Activated naive CD8-positive, alpha-beta T cell treated with anti-CD3 and anti-CD28 coated beads for 36 hours (primary cell): ENCODE results near the gene KAT2A. TPM values are rescaled to one million over a fixed set of nuclear protein-coding genes. Genes with fewer than 3 reads are reported as not detected.

ENCODE experiments used
- DNase-seq: peaks from one replicate; pipeline ENCODE4 v3.0.0; 2021
- H3K27ac Mint-ChIP-seq: one replicate; pipeline ENCODE4 v1.8.0; 2022; ENCODE audit warnings: mild to moderate bottlenecking, moderate library complexity, mixed read lengths
- H3K27me3 Mint-ChIP-seq: one replicate; pipeline ENCODE4 v1.8.0; 2022; ENCODE audit warnings: mild to moderate bottlenecking, mixed read lengths
- H3K36me3 Mint-ChIP-seq: one replicate; pipeline ENCODE4 v1.8.0; 2021; ENCODE audit warnings: mild to moderate bottlenecking, mixed read lengths
- H3K4me1 Mint-ChIP-seq: one replicate; pipeline ENCODE4 v1.8.0; 2021; ENCODE audit warnings: mixed read lengths
- H3K4me3 Mint-ChIP-seq: one replicate; pipeline ENCODE4 v1.8.0; 2022; ENCODE audit warnings: mild to moderate bottlenecking, moderate library complexity, mixed read lengths
- H3K9me3 Mint-ChIP-seq: one replicate; pipeline ENCODE4 v1.8.0; 2022; ENCODE audit warnings: mixed read lengths
- total RNA-seq, 2 experiments: library from RNA; stranded (reverse); gene quantifications; one replicate each; pipeline ENCODE4 v1.2.3, GENCODE V29; 2021

KAT2A gene
- total RNA-seq, 2 experiments from 2014 or later: 49.1 to 51.6 TPM

DNA sequence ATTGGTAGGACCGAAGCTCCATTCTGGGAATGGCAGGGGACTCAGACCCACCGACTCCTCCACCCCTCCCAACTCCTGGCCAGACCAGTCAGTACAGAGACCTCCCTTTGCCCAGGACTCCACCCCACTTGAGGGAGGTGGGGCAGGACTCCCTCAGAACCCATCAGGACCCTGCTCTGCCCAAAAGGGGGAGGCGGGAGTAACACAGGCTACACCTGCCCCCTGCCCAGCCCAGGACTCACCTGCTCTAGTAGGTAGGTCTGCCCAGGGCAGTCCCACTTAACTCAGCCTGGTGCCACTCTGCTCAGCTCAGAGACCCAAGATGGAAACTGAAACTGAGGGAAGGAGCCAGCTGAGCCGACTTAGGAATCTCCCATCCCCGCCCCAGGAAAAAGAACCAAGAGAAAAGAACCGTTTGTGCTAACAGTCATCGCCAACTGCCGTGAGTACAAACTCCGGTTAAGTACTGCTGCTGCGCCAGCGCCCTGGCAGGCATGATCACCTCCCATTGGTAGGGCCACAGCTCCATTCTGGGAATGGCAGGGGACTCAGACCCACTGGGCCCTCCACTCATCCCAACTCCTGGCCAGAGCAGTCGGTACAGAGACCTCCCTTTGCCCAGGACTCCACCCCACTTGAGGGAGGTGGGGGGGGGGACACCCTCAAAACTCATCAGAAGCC, 9.2 kb downstream of the KAT2A start:
- Mint-ChIP-seq H3K4me3 (peak overlapping the region; percentile 85), H3K36me3 (peaks cover 9% of the 10 kb centered on the region), H3K4me1 (peaks cover 30% of the 10 kb centered on the region), H3K9me3 (no peaks in the 10 kb centered on the region), H3K27ac (peak overlapping the region; percentile 98), H3K27me3 (no peaks in the 10 kb centered on the region)
- peak; percentile 33 for DNase-seq

DNA sequence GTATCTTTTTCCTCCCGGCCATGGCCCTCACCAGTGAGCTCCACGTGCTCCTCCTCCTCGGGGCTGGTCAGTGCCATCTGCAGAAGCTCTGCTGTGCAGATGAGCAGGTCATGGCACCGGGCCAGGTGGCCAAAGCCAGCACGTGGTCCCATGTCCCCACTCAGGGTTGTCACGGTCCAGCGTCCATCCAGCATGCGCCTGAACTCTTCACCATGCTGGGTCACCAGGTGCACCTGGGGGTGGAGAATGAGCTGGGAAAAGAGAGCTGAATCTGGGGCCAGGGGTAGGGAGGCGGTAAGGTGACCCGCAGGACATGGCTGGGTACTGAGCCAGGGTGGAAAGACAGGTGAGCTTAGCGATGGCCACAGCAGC, 9.9 kb downstream of the KAT2A start:
- no peaks in the 10 kb centered on the region for H3K27me3 Mint-ChIP-seq
- H3K36me3 Mint-ChIP-seq: peaks cover 7% of the 10 kb centered on the region
- peaks cover 28% of the 10 kb centered on the region for H3K4me1 Mint-ChIP-seq
- DNase-seq: no peak
- no peak overlapping the region for H3K4me3 Mint-ChIP-seq
- H3K9me3 Mint-ChIP-seq: no peaks in the 10 kb centered on the region
- no peak overlapping the region for H3K27ac Mint-ChIP-seq

DNA sequence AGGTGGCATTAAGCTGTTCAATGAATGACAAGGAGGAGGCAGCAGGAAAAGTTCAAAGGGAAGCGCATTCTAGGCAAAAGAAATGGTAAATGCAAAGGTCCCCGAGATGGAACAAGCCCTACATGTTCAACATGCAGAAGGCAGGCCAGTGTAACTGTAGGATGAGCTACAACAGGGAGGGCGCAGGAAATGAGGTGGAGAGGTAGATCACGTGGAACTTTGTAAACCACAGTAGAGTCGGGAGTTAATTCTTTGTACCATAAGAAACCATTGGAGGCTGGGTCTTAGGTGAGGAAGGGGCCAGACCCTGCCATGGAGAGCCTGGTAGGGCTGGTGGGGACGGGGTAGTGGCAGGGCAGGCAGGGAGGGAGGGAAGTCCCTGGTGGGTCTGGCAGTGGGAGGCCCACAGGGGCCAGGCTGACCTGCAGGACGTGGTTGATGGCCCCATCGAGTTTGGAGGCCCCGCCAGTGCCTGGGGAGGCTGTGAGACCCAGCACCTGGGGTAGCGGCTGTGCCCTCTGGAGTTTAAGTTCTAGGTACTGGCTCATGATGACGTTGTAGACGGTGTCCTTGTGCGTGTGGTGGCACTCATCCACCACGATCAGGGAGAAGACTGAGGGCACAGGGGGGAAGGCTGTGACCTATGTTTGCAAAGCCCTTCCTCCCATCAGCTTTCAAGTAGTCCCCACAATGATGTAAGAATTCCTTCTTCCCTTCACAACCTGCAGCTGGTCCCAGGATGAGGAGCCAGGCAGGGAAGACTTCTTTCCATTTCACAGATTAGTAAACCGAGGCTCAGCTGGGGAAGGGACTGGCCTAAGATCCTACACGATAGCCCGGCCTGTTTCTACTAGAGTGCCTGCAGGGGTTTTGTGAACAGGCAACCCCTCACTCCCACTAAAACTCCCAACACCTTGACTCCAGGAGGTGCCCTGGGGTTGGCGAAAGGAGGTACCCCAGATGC, 10.6 kb downstream of the KAT2A start:
- no peak for DNase-seq
- Mint-ChIP-seq H3K4me3 (no peak overlapping the region), H3K27me3 (no peaks in the 10 kb centered on the region), H3K36me3 (peaks cover 7% of the 10 kb centered on the region), H3K27ac (peak overlapping the region; percentile 67), H3K9me3 (no peaks in the 10 kb centered on the region), H3K4me1 (peaks cover 28% of the 10 kb centered on the region)

DNA sequence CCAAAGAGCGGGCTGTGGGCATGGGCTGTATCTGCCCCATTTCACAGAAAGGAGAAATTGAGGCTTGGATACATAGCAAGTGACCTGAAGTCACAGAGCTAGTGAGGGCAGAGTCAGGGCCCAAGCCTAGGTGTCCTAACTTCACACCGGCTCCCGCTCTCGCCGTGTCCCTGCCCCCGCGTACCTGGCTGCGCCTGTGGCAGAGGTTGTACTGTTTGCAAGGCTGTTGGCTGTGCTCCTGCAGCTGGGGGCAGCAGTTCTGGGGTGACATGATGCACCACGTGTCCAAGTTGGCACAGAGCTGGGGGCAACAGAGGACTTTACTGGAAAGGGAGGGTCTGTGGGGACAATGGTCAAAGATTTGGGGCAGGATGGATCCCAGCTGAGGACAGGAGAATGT, 12.1 kb downstream of the KAT2A start:
- no peak overlapping the region for H3K4me3 Mint-ChIP-seq

DNA sequence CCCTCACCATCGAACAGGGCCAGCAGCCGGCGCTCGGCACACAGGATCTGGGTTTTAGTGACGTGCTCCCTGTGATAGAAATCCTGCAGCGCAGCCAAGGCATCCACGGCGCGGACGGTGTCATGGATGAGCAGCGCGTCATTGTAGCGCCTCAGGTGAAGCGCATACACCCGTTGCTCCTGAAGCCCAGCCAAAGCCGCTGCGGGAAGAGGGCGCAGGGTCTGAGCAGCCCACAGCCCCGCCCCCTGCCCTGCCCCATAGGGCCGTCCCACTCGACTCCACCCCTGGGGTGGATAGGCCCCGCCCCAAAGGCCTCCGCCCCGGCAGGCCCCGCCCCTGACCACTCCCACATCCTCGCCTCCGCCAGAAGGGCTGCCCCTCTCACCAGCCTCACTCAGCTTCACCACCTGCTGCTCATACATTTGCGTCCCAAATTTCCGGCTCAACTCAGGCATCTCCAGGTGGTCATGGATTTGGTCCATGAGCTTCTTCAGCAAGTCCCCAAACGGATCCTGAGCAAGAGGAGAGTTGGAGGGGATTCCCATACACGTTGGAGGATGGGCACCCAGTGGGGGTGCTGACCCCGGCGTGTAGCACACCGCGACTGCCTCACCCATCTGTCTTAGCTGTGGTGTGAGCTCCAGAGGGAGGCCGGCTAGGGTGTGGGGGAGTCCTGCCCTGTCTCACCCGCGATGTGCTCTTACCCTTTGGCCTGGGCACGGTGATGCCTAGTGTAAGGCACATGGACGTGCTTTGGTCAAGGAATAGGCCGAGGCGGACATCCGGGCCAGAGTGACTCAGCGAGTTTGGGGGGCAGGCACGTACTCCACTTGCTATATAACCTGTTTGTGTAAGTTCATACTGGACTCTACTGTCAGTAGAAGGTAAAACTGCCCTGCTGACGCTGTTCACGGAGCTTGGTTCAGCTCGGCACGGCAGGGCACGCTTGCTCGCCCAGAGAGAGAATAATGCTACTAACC, 13.3 kb downstream of the KAT2A start:
- no peaks in the 10 kb centered on the region for H3K9me3 Mint-ChIP-seq
- peak overlapping the region; percentile 59 for H3K4me3 Mint-ChIP-seq
- H3K36me3 Mint-ChIP-seq: peaks cover 7% of the 10 kb centered on the region
- peaks cover 27% of the 10 kb centered on the region for H3K4me1 Mint-ChIP-seq
- peak overlapping the region; percentile 25 for H3K27ac Mint-ChIP-seq
- DNase-seq: peak; percentile 93
- H3K27me3 Mint-ChIP-seq: no peaks in the 10 kb centered on the region

More for the DNA sequence above, 12.1 kb downstream of the KAT2A start:
- no peaks in the 10 kb centered on the region for H3K27me3 Mint-ChIP-seq
- no peak overlapping the region for H3K27ac Mint-ChIP-seq
- H3K36me3 Mint-ChIP-seq: peaks cover 7% of the 10 kb centered on the region
- no peaks in the 10 kb centered on the region for H3K9me3 Mint-ChIP-seq
- H3K4me1 Mint-ChIP-seq: peaks cover 28% of the 10 kb centered on the region
- DNase-seq: no peak

DNA sequence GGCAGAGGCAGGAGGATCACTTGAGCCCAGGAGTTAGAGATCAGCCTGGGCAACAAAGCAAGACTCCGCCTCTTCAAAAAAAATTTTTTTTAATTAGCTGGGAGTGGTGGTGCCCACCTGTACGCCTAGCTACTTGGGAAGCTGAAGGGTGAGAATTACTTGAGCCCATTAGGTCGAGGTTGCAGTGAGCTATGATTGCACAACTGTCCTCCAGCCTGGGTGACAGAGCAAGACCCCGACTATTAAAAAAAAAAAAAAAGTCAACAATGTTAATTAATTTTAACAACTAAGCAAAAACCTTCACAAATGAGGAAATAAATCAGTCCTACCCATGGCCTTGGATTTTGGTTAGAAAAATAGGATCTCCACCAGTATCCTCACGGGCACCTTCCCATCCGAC, 14.0 kb downstream of the KAT2A start:
- no peaks in the 10 kb centered on the region for H3K9me3 Mint-ChIP-seq
- no peak overlapping the region for H3K27ac Mint-ChIP-seq
- H3K4me3 Mint-ChIP-seq: peak overlapping the region; percentile 59
- no peaks in the 10 kb centered on the region for H3K27me3 Mint-ChIP-seq
- H3K4me1 Mint-ChIP-seq: peaks cover 23% of the 10 kb centered on the region
- peaks cover 7% of the 10 kb centered on the region for H3K36me3 Mint-ChIP-seq
- DNase-seq: no peak

DNA sequence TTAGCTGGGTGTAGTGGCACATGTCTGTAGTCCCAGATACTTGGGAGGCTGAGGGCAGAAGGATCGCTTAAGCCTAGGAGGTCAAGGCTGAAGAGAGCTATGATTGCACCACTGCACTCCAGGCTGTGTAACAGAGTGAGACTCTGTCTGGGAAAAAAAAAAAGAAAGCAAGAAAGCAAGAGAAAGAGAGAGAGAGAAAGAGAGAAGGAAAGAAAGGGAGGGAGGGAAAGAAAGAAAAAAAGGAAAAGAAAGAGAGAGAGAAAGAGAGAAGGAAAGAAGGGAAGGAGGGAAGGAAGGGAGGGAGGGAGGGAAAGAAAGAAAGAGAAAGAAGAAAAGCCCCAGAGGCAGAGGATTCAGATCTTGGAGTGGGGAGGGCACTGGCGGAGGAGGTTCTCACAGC, 15.2 kb downstream of the KAT2A start:
- Mint-ChIP-seq H3K27me3 (no peaks in the 10 kb centered on the region), H3K4me3 (no peak overlapping the region), H3K4me1 (peaks cover 20% of the 10 kb centered on the region), H3K27ac (no peak overlapping the region), H3K36me3 (peaks cover 7% of the 10 kb centered on the region), H3K9me3 (no peaks in the 10 kb centered on the region)
- DNase-seq: no peak

GRCh38 chr17:42104264-42104663, 16.9 kb downstream of the KAT2A start:
- no peak overlapping the region for H3K27ac Mint-ChIP-seq
- DNase-seq: no peak

GRCh38 chr17:42103221-42103954, 17.8 kb downstream of the KAT2A start:
- no peak for DNase-seq
- Mint-ChIP-seq H3K27ac (no peak overlapping the region), H3K4me3 (no peak overlapping the region), H3K36me3 (peaks cover 4% of the 10 kb centered on the region), H3K27me3 (no peaks in the 10 kb centered on the region), H3K9me3 (no peaks in the 10 kb centered on the region), H3K4me1 (peaks cover 12% of the 10 kb centered on the region)

More at GRCh38 chr17:42104264-42104663, 16.9 kb downstream of the KAT2A start:
- Mint-ChIP-seq H3K36me3 (peaks cover 4% of the 10 kb centered on the region), H3K4me1 (peaks cover 12% of the 10 kb centered on the region), H3K27me3 (no peaks in the 10 kb centered on the region), H3K4me3 (no peak overlapping the region), H3K9me3 (no peaks in the 10 kb centered on the region)

DNA sequence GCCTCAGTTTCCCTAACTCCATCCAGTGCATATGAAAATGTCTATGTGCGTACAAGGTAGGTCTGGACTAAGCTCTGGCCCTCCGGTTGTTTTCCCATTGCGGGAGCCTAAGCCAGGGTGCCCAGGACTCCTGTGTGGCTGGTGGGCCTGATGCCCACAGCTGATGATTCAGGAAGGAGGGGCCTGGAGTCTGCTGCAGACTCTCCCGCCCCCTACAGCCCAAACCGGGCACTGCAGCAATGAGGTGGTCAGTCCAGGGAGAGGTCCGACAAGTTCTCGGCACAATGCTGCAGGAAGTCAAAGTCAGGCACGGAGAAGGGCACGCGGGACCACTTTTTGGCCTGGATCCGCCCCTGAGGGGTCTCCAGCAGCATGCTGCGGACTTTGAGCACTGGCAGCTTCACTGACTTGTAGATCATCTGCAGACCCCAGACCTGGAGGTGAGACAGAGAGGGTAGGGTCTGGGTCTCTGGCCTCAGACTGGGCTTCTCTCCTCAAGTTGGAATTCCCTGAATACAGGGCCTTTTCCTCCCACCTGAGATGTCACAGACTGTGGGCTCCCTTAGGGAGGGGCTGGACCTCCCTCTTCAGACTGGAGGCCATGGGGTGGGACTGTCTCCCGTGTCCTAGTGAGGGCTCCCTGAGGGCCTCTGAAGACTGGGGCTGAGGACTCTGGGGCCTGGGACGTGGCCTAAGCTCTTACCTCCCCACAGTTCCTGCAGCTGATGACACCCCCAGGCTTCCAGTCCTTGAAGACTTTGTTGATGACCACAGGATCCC, 19.5 kb downstream of the KAT2A start:
- Mint-ChIP-seq H3K36me3 (no peaks in the 10 kb centered on the region), H3K4me3 (no peak overlapping the region), H3K27ac (no peak overlapping the region)

DNA sequence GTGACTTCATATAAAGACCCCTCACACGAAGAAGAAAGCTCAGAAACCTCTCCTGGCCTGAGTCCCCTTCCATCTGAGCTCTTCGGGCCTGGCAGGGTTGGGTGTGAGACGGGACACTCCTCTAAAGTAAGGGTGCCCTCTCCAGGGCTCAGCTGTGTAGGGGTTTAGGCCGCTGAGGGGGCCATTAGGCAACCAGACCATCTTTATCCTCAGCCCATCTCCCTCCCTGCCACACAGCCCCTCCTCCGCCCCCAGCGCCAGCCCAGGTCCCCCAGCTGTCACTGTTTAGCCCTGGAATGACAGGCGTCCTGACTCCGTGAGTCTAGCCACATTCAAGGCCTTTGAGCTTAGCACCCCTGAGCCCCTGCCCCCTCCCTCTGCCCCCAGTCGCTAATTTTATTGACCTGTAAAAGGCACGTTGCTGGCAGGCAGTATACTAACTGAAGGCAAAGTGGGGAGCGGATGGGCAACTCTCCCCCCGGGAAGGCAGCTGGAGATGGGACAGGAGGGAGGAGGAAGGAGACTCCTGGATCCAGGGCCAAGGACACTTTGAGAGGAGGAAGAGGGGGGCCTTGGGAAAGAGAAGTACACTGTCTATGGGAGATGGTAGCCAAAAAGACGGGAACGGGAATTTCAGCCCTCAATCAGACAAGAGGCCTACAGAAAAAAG, 22.3 kb downstream of the KAT2A start:
- H3K4me1 Mint-ChIP-seq: peaks cover 5% of the 10 kb centered on the region
- H3K27me3 Mint-ChIP-seq: peaks cover 30% of the 10 kb centered on the region
- no peaks in the 10 kb centered on the region for H3K36me3 Mint-ChIP-seq
- DNase-seq: no peak
- H3K27ac Mint-ChIP-seq: no peak overlapping the region
- H3K9me3 Mint-ChIP-seq: no peaks in the 10 kb centered on the region
- H3K4me3 Mint-ChIP-seq: no peak overlapping the region

More for the DNA sequence above, 19.5 kb downstream of the KAT2A start:
- H3K4me1 Mint-ChIP-seq: peaks cover 5% of the 10 kb centered on the region
- DNase-seq: peak; percentile 77
- peaks cover 14% of the 10 kb centered on the region for H3K27me3 Mint-ChIP-seq
- H3K9me3 Mint-ChIP-seq: no peaks in the 10 kb centered on the region

DNA sequence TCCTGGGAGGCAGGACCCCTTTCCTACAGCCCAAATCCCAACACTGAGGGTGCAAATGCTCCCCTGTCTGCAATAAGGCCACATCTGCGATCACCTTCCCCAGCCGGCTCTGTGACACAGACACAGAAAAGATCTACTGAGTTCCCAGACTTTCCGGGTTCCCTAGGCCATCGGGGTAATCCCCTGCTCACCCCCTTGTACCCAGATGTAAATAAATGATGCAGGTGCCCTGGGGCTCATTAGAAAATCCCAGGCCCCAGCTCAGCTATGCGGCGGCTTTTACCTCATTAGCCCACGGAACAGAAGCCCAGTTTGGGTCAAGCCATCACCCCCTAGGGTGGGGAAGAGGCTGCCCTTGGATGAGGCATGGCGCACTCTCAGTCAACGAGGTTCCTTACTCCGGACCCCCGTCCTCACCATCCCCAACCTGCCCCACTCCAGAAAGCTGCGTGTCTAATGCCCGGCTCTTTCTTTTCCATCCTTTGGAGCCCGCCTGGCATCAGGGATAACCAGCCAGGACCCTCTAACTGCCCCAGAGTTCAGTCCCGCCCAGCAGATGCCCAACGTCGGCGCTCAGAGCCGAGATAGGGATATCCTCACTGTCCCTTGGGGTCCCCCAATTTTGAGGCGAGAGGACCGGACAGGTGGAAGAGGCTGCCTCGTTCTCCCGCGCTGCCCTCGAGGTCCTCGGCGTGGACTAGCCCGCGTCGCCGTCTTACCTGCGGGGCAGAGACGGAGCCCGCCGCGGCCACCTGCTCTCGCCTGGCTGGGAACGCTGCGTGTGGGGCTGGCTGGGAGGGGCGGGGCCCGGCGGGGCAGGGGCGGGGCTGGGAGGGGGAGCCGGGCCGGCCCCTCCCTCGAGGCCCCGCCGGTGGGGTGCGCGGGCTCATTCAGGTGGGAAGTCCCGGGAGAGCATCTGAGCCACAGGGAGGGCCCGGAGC, 23.2 kb downstream of the KAT2A start, which contains the start of gene ZNF385C:
Gene ZNF385C (minus strand): TSS at position 783 of the 941 bp plus-strand sequence. CDS start 35,417 bp downstream, outside the sequence.
- peaks cover 5% of the 10 kb centered on the region for H3K4me1 Mint-ChIP-seq
- H3K27me3 Mint-ChIP-seq: peaks cover 30% of the 10 kb centered on the region
- DNase-seq: peak; percentile 52
- peak within 1 kb of the TSS; percentile 52 for H3K4me3 Mint-ChIP-seq
- no peaks in the 10 kb centered on the region for H3K9me3 Mint-ChIP-seq
- no peak within 1 kb of the TSS for H3K27ac Mint-ChIP-seq
- no peaks in the 10 kb centered on the region for H3K36me3 Mint-ChIP-seq
